ENCODE data around the gene SCMH1.

SCMH1 gene

DNA sequence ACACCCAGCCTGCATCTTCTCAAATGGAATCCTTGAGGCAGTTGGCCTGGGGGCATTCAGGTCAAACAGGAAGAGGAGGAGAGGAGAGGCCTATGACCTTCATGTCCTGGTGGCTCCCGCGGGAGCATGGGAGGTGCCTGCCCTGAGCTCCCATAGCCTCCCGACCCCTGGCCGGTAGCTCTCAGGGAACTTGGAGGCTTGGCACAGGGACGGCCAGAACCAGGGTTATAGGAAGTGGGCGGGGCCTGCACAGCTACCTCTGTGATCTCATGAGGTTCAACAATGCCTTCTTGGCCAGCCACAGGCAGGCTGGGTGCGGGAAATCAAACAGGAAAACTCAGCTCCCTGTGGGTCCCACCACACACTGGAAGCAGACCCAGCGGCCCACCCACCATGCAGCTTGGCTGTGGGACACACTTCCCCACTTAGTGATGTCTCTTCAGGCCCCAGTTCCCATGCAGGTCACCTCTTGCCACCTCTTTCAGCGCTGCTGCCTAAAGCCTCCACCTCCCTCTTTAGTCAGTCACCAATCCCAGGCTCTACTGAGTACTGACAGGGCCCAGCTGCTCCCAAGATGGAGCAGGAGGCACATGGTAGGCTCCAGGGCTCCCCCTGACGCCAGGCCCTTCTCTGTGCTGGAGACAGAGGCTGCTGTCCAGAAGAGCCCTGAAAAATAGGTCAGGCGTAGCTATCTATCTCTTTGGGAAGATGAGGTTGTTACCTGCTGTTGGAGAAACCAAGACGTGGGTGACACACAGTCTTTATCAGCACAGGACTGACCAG is 220.4 kb downstream of the SCMH1 start, which contains the start of gene SLFNL1:
Gene SLFNL1, minus strand, starts transcription at position 200 of the 783 bp plus-strand sequence. CDS start 1,065 bp downstream, outside the sequence.
- no peak for DNase-seq

DNA sequence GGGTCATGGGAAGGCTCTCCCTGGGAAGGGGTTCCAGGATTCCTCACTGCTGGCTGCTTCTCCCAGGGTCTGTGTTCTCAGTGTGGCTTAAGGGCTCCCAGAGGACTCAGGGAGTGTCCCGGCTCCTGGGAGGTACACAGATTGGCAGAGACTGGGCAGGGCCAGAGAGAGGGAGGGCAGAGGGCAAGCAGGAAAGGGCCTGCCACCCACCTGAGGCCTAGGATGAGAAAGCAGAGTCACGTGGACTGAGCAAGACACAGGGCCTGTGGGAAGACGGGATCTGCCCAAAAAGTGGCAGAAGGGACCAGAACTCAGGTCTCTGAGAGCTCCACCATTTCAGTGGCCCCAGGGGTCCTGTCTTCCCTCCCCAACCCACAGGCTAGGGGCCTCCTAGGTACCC is 221.5 kb downstream of the SCMH1 start:
- no peak for DNase-seq

DNA sequence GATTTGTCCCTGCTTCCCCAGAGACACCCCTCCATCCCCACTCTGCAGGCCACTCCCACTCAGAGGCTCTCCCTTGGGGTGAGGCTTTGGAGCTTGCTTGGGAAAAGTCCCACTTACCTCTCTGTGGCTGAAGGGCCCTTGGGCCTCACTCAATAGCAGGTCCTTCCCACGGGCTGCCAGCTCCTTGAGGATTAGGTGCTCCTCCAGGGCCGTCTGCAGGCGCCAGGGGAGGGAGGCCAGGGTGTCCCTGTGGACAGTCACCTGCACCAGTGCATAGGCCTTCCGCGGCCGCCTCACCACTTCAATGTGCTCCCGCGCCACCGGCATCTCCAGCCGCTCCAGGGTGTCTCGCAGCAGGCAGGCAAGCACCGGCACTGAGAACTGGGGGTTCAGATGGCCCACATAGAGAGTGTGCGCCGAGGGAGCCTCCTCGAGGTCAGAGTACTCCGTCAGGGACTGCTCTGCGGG is 222.0 kb downstream of the SCMH1 start:
- no peak for DNase-seq

DNA sequence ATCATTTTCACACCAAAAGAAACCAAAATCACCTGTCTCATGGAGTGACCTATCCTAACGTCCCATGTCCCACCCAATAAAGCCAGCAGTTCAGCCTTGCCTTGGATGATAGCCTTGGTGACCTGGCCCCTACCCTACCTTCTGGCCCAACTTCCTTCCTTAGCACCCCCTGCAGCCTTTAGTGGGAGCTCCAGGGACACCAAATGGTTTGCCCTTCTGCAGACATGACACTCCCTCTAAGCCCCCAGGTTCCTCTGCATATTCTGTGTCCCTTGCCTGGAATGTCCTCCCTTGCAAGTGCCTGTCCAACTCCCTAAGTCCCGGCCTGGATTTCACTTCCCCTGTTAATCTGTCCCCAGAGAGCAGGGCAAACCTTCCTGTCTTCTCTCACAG is 222.8 kb downstream of the SCMH1 start:
- no peak for DNase-seq

DNA sequence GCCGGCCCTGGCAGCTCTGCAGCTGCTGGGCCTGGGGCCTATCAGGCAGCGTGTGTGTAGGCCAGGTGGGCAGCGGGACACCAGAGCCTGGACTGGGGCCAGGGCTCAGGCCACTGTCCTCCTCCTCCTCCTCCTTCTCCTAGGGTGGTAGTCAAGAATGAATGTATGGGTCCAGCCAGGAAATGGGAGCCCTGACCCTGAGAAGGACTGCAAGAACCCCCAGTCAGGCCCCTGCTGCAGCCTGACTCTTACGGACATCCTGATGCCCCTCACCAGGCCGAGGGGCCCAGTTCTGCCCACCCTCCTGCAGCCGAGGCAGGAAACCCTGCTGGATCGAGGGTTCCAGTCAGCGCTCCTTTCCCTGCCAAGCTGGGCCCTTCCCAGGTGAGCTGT is 224.1 kb downstream of the SCMH1 start:
- DNase-seq, result no peak

DNA sequence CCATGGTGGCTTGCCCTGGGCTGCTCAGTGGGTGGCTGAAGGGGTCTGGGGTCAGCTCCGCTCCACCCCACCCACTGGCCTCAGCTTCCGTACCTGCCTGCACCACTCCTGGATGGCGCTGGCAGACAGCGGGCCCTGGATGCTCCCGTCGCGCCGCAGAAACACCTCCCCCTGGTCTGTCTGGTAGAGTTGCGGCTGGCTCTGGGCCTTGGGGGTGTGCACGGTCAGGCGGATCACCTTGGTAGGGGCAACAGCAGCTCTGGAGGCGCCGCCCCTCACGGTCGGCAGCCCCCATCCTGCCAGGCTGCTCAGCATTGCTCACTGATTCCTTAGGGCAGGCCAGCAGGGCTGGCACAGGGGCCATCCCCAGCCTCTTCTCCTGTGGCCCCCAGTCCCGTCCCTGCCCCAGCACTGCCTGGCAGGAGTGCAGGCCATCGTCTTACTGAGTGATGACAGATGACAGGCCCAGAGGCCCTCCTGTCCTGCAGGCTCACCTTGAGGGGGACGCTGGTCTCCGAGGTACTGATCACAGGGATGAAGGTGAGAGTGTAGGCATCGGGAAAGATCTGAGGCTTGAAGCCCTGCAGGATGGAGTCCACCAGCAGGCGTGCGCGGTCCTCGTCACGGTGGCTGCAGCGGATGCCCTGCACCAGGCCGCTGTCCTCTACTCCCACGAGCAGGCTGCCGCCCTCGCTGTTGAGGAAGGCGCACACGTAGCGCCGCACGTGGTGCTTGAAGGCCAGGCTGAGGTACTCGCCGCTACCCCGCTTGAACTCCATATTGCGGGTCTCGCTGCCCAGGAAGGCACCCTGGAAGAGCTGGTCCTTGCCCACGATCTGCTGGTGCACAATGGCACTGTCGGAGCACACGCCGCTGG is 224.7 kb downstream of the SCMH1 start:
- no peak for DNase-seq

DNA sequence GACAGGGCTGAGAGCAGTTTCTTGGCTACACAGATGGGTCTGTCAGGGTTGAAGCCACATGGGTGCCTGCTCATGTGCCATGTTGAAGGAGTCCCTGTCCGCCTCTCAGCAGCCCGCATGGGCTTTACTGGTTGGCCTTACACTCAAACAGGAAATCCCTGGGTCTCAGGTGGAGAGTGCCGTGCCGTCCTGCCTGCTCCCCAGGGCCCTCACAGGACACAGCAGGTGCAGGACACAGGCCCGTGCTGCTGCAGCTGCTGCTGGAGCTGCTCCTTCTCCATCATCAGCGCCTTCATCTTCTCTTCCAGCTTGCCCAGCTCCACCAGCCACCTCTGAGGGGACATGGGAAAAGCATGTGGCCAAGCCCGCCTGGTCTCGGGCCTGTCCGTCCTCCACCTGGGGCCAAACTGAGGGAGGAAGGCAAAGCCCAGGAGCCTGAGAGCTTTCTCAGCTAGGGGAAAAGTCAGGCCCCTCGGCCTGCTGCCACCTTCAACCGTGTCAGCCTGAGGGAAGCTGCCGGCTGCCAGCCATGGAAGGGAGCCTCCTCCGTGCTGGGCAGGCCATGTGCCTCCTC is 226.1 kb downstream of the SCMH1 start:
- no peak for DNase-seq

DNA sequence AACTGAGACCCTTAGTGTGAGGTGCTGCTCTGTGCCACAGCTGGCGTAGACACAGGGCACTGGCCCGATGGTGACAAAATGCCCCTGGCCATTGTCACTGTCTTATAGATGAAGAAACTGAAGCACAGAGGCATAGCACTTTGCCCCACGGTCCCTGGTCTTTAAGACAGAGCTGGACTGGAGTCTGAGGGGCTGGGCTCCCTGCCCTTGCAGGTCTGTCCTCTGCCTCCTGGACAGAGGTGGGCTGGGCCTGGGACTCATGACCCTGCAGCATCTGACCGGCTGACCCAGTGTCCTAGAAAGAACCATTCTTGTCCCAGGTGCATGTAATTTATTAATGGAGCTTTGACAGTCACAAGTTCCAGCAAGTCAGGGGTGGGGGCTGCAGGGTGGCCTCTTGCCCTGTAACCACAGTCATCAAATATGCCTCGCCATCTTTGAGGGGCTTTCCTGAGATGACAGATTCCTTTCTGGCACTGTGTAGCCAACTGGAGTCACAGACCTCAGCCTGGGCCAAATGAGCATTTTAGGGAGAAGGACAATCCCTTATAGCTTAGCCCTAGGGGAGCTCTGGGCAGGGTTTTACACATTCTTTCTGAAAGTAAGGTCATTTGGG is 226.7 kb downstream of the SCMH1 start:
- no peak for DNase-seq

DNA sequence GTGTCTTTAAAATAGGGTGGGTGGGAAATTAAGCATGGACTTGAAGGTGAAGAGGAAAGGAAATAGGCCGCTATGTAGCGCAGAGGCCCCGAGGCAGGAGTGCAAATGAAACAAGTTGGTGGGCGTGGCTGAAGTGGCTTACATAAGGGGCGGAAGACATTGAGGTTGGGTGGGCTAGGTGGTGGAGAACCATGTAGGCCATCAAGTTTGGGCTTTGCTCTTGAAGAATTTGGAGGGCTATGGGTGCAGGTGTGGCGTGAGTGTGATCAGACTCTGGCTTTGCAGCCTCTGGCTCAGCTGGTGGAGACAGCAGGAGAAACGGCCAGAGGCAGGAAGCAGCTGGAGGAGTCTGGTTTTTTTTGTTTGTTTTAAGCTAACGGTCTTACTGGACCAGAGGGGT is 227.2 kb downstream of the SCMH1 start:
- DNase-seq, result no peak

DNA sequence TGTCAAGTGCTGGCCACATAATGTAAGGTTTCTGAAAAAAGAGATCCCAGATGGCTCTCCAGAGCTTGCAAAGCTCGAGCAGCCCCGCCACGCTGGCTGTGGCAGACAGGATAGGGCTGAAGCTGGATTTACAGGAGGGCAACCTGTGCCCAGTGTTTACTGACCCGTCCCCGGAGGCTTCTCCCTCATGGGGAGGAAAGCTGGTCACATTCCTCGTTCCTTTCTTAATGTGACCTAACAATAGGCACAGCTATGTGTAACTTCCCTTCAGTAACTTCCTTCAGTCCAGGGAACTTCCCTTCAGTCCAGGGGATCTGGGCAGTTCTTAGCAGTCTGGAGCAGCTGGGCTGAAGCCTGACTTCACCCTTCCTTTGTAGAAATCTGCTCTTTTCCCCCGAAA is 228.3 kb downstream of the SCMH1 start:
- DNase-seq, result no peak

DNA sequence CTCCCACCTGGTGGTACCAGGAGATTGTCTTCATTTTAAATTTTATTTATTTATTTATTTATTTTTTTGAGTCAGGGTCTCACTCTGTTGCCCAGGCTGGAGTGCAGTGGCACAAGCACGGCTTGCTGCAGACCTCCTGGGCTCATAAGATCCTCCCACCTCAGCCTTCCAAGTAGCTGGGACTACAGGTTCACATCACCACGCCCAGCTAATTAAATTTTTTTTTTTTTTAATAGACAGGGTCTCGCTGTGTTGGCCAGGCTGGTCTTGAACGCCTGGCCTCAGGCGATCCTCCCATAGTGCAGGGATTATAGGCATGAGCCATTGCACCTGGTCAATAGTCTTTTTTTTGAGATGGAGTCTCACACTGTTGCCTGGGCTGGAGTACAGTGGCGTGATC is 229.1 kb downstream of the SCMH1 start:
- no peak for DNase-seq

DNA sequence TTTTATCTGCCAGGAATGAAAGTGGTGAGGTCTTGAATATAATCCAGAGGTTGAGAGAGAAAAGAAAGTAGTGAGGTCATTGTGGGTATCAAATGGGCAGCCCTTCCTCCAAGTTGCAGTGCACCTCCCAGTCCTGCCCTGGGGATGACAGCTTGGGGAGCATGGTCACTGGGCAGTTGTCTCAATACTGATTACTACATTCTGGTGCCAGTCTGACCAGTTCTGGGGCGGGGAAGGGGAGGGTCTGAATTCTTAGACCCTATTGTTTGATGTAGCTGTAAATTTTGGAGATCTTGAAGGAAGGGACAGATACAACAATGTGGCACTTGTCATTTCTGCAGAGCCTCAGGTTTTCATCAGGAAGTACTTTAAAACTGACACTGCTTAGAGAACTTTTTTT is 231.8 kb downstream of the SCMH1 start:
- DNase-seq, result no peak

DNA sequence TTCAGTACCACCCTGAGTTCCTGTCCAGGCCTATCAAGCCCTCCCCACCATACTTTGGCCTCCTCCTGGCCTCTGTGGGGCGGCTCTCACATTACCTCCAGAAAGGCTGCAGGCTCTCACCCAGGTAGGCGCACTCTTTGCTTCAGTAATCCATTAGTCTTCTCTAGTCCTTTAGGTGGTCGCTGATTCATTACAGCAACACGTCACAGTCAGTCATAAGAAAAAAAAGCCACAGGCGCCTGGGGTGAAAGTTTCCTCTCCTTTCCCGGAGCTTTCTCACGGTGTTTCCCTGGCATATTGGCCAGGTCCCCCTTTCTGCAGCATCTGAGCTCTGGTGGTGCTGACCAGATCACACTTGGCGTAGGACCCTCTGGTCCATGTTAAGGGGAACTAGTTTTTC is 232.6 kb downstream of the SCMH1 start:
- no peak for DNase-seq

DNA sequence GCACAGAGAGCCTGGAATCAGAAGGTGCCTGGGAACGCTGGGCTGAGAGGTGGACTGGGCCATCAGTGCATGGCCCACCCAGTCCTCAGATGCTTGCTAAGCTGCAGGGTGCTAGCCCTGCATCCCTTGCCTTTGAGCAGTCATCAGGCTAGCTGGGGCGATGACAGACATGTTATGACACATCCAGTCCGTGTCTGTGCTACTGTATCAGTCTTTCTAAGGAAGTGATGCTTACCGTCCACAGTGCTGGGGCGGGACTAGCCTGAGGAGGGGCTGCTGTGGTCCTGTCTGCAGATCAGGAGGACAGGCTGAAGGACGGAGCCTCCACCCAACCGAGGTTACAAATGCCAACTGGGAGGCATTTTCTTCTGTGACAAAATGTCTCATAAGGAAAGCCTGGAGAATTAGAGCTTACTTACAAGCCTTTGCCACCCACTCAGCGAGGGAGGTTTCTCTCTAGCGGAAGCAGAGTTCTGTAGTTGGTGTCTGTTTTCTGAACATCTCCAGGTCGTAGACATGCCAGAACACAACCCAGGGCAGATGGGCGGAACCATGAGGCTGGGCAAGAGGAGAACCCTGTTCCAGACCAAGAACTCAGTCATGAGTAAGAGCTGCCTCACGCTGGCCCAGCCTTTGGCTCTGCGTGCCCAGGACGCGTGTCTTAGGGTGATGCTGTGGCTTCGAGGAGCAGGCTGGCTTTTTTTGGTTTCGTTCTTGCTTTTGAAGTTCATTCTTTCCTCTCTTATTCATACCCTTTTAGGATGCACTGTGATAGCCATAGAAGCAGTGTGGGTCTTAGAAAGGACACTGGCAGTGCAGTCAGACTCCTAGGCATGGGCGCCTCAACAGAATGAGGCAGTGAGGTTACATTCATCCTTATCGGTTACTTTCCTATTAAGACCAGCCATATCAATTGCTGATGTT is 234.9 kb downstream of the SCMH1 start:
- DNase-seq, result no peak

DNA sequence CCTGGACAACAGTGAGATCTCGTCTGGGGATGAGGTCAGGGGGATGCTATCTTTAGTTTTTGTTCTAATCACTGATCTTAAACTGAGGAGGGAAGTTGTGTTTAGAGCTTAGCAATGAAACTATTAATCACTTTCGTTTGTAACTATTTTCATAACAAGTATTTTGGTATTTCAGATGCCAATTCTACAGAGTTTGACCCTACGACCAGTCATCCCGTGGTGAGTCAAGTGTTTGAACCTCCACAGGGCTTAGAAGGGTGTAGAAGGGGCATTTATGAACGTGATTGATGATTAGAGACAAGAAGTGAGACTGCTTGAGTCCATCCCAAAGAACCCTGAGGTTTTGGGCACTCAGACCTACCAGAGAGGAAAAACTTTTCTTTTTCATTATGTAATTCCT is 236.2 kb downstream of the SCMH1 start:
- no peak for DNase-seq

DNA sequence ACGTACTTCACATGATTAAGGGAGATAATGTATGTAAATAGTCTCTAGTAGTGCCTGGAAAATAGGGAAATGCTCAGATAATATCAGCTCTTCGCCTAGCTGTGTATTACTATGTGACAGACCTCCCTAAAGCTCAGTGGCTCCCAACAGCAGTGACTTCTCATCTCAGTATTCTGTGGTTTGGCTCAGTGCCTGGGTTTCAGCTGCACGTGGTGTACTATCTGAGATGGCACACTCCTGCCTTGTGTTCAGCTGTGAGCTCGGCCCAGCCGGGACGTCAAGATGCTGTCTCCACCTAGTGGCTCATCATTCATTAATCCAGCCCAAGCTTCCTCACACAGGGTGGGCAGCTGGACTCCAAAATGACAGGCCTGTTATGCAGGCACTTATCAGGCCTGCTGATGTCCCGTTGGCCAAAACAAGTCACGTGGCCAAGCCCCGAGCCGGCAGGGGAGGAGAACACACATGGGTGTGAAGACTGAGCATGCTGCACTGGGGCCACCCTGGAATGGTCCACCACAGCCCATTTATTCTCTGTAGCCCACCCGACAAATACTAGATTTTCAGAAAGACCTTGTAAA is 238.4 kb downstream of the SCMH1 start:
- peak; percentile 12 for DNase-seq

DNA sequence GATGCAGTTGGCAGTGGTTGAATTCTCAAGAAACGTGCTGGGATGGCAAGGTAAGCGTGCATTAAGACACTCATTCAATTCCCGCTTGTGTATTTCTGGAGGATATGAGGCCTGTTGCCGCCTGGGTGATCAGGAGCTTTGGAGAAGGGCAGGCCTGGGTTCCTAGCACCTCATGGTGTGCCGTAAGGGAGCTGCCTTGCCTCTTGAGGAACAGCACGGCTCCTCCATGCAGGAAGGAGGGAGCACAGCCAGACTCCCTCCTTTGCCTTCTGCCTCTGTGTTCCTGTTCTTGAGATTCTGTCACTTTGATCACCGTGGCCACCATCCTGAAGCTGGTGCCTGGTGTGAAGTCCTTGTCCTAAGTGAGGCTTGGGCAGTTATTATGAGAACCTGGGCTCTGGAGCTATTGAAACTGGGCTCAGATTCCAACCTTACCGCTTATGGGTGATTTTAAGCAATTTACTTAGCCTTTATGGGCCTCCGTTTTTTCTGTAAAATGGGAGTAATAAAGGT is 238.9 kb downstream of the SCMH1 start:
- DNase-seq, result no peak

DNA sequence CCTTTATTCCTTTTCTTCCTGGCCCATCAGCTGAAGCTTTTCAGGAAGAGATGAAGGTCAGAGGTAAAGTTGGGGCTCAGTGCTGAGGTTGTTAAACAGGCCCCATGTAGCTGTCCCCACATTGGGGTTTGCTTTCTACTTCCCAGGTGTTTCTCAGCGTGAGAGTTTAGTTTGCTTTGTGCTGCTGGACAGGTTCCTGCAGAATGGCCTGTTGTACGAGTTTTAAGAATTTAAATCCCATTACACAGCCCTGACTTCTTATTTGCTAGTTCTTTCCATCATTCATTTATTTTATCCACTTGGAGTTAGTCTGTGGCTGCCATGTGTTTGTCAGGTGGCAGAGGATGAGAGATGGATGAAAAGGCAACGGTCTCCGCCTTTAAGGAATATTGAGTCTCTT is 243.4 kb downstream of the SCMH1 start:
- no peak for DNase-seq

DNA sequence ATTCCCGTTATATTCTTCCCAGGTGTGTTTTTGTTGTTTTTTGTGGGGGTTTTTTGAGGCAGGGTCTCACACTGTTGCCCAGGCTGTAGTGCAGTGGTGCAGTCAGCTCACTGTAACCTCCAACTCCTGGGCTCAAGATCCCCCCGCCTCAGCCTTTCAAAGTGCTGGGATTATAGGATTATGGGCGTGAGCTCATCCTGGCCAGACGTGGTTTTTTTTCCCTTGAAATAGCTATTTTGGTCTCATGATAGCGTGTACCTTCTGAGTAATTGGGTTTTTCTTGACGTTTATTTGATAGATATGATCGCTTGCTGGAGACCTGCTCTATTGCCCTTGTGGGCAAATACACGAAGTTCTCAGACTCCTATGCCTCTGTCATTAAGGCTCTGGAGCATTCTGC is 245.0 kb downstream of the SCMH1 start:
- no peak for DNase-seq

DNA sequence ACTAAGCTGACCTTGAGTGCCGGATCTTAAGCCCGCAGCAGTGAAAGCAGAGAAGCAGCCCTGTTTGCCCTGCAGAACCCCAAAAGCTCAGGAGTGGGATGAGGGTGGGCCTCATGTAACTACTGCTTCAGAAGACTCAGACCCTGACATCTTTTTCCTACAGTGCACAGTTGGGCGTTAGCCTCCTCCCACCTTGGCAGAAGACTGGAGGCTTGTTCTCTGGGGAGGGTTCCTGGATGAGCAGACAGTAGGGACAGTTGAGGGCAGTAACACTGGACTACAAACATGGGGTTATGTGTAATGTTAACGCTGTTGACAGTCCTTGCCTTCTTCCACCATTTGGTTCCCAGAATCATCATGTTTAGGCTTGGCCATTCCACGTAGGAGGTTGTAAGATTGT is 253.0 kb downstream of the SCMH1 start:
- no peak for DNase-seq

DNA sequence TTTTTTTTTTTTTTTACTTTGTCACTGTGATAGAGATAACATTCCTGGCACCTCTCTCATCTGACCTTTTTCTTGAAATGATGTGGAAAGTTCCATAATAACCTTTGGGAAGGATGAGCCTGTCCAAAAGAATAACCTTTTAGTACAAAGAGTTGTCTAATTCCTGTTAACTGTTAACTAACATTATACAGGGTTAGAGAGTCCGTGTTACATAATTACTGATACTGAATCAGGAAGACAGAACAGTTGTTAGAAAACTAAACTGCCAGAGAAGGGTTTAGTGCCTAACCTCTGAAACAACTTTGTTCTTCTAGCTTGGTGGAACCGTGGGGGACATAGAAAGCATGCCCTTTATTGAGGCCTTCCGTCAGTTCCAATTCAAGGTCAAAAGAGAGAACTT is 253.8 kb downstream of the SCMH1 start:
- DNase-seq, result no peak

Measured in NCI-H1092 treated with DMSO at 0.1 percent for 48 hours (cell line).